Stimulated activated CD4-positive, alpha-beta T cell treated with anti-CD3 and anti-CD28 coated beads, TNF-alpha, amount 100 ng/mL, for 4 hours (primary cell): ENCODE data around the gene C1orf198.

Experiments used
- DNase-seq, 3 experiments: peaks; one replicate each; pipeline ENCODE4 v3.0.0-alpha.2; 2020; ENCODE audit warnings: low read depth in 3 of 3

The C1orf198 gene

GRCh38 chr1:230809256-230809990 lies 58.9 kb downstream of the C1orf198 start:
- no peak for DNase-seq

GRCh38 chr1:230808281-230808872 lies 59.9 kb downstream of the C1orf198 start:
- DNase-seq = no peak

GRCh38 chr1:230807561-230808280 lies 60.6 kb downstream of the C1orf198 start:
- DNase-seq = no peak

GRCh38 chr1:230807029-230807428 lies 61.3 kb downstream of the C1orf198 start:
- no peak for DNase-seq

GRCh38 chr1:230806552-230806951 lies 61.8 kb downstream of the C1orf198 start:
- no peak for DNase-seq

GRCh38 chr1:230804396-230804795 lies 63.9 kb downstream of the C1orf198 start:
- no peak for DNase-seq

- DNase-seq = no peak
These were observed 67.2 kb downstream of the C1orf198 start for GRCh38 chr1:230800891-230801840.

- DNase-seq = no peak
These were observed 69.8 kb downstream of the C1orf198 start for GRCh38 chr1:230798491-230798890.

GRCh38 chr1:230797942-230798365 lies 70.4 kb downstream of the C1orf198 start:
- no peak for DNase-seq

GRCh38 chr1:230797376-230797920 lies 70.9 kb downstream of the C1orf198 start:
- DNase-seq = no peak

- no peak for DNase-seq
These were observed 71.7 kb downstream of the C1orf198 start for GRCh38 chr1:230796626-230797025.

GRCh38 chr1:230794871-230795605 lies 73.3 kb downstream of the C1orf198 start:
- no peak for DNase-seq

GRCh38 chr1:230794431-230794830 lies 73.9 kb downstream of the C1orf198 start:
- DNase-seq = no peak

- DNase-seq = no peak
These were observed 74.9 kb downstream of the C1orf198 start for GRCh38 chr1:230793463-230793745.

- DNase-seq = no peak
These were observed 75.4 kb downstream of the C1orf198 start for GRCh38 chr1:230792691-230793462.

- DNase-seq = no peak
These were observed 76.2 kb downstream of the C1orf198 start for GRCh38 chr1:230791986-230792564.

- no peak for DNase-seq
These were observed 78.3 kb downstream of the C1orf198 start for GRCh38 chr1:230790026-230790425.

GRCh38 chr1:230788561-230789275 lies 79.6 kb downstream of the C1orf198 start:
- no peak for DNase-seq

- DNase-seq = no peak
These were observed 80.8 kb downstream of the C1orf198 start for GRCh38 chr1:230787471-230787870.
